Smooth muscle cell (in vitro differentiated cells): ENCODE results near the gene CENPV. TPM values are rescaled to one million over a fixed set of nuclear protein-coding genes. Genes with fewer than 3 reads are reported as not detected.
"Not testable (repeated sequence)": the region's sequence is repeated elsewhere in the genome, so short reads cannot be mapped to it uniquely, and the experiment has no call there.

ENCODE experiments used
- DNase-seq: peaks from one replicate; lab custom pipeline; 2025; ENCODE audit not compliant: unreplicated experiment; lab: John Stamatoyannopoulos, UW
- H2AFZ ChIP-seq: fragments of 200-600 bp; sonication (generic); 2 replicates; pipeline ENCODE4 v1.6.0; 2016; ENCODE audit warnings: antibody characterized with exemption, low read depth, mild to moderate bottlenecking
- H3F3A ChIP-seq: fragments of 200-600 bp; sonication (generic); 2 replicates; pipeline ENCODE4 v1.6.0; 2017; ENCODE audit warnings: antibody characterized with exemption, low read depth
- H3K27ac ChIP-seq: fragments of 200-600 bp; sonication (generic); 2 replicates; pipeline ENCODE4 v1.5.1; 2016; ENCODE audit warnings: low read depth, mild to moderate bottlenecking
- H3K27me3 ChIP-seq: fragments of 200-600 bp; sonication (generic); 2 replicates; pipeline ENCODE4 v1.6.1; 2016; ENCODE audit warnings: low read depth, mild to moderate bottlenecking
- H3K36me3 ChIP-seq: fragments of 200-600 bp; sonication (generic); 2 replicates; pipeline ENCODE4 v1.5.1; 2016; ENCODE audit warnings: low read depth
- H3K4me1 ChIP-seq: fragments of 200-600 bp; sonication (generic); 2 replicates; pipeline ENCODE4 v1.5.1; 2016; ENCODE audit warnings: low read depth
- H3K4me2 ChIP-seq: fragments of 200-600 bp; sonication (generic); 2 replicates; pipeline ENCODE4 v1.6.0; 2016; ENCODE audit warnings: mild to moderate bottlenecking
- H3K4me3 ChIP-seq: fragments of 200-600 bp; sonication (generic); 2 replicates; pipeline ENCODE4 v1.5.1; 2016; ENCODE audit warnings: mild to moderate bottlenecking
- H3K79me2 ChIP-seq: fragments of 200-600 bp; sonication (generic); 2 replicates; pipeline ENCODE4 v1.6.0; 2016; ENCODE audit warnings: low read depth, mild to moderate bottlenecking
- H3K9ac ChIP-seq: fragments of 200-600 bp; sonication (generic); 2 replicates; pipeline ENCODE4 v1.6.0; 2016; ENCODE audit warnings: low read depth
- H3K9me3 ChIP-seq: fragments of 200-600 bp; sonication (generic); replicated peaks from 2 replicates; pipeline ENCODE4 v1.5.1; 2016; ENCODE audit warnings: low read depth
- H4K20me1 ChIP-seq: fragments of 200-600 bp; sonication (generic); 2 replicates; pipeline ENCODE4 v1.6.0; 2016; ENCODE audit warnings: low read depth
- CTCF ChIP-seq: fragments of 200-600 bp; sonication (generic); IDR thresholded peaks from 2 replicates; pipeline ENCODE4 v1.5.1; 2017; ENCODE audit warnings: borderline replicate concordance, mild to moderate bottlenecking, antibody characterized with exemption; ENCODE audit not compliant: insufficient read depth, poor library complexity, severe bottlenecking
- WGBS: methylation state at CpG from one replicate; pipeline ENCODE4 v1.1.7; 2016; ENCODE audit warnings: low lambda C conversion rate; 5-methylcytosine and 5-hydroxymethylcytosine counted together
- polyA plus RNA-seq: library from polyadenylated mRNA; unstranded; fragments of >200 nt; fragmentation: Nextera tagmentation; extraction: Ambion mirVana; gene quantifications from 2 replicates; pipeline ENCODE4 v1.2.1, GENCODE V29; 2016
- total RNA-seq: library from RNA; depleted of rRNA; stranded (reverse); fragments of >200 nt; gene quantifications from 2 replicates; pipeline ENCODE4 v1.2.3, GENCODE V29; 2014

The CENPV gene
- total and polyA plus RNA-seq, 2 experiments from 2014 or later = 17.5 to 44.5 TPM

DNA sequence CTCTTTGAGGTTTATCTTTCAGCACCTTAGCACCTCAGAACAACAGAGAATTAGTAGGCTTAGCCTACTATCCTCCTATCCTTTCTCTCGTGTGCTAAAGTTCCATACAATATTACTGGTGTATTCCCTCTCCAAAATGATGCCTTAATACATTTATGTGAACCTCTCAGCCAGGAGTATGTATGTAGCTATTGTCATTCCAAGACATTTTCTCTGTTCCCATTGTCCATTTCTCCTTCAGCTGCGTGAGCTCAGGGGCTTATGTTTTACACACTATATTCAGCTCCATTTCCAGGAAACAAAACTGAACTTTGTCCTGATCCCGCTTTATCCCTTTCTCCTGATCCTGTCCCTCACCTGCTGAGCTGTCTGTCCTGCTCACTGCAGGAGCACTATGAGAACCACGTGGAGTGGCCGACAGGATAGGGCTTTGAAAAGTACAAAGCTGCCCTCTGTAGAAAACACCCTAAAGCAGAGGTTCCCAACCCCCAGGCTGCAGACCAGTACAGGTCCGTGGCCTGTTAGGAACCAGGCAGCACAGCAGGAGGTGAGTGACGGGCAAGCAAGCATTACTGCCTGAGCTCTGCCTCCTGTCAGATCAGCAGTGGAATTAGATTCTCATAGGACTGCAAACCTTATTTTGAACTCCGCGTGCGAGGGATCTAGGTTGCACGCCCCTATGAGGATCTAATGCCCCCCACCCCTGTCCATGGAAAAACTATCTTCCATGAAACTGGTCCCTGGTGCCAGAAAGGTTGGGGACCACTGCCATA lies 55.7 kb downstream of the CENPV start:
- Histone ChIP-seq H3F3A (peaks cover 9% of the 10 kb centered on the region), H3K4me3 (no peak overlapping the region), H3K4me1 (peaks cover 5% of the 10 kb centered on the region), H3K27ac (no peak overlapping the region), H4K20me1 (no peaks in the 10 kb centered on the region), H3K4me2 (no peak overlapping the region), H3K27me3 (no peaks in the 10 kb centered on the region), H3K36me3 (no peaks in the 10 kb centered on the region), H2AFZ (no peak overlapping the region), H3K79me2 (no peaks in the 10 kb centered on the region), H3K9me3 (no peaks in the 10 kb centered on the region), H3K9ac (no peak overlapping the region)
- DNase-seq = no peak
- WGBS = 86% methylated on average over 11 of the region's 11 CpGs
- no peak for TF ChIP-seq CTCF

DNA sequence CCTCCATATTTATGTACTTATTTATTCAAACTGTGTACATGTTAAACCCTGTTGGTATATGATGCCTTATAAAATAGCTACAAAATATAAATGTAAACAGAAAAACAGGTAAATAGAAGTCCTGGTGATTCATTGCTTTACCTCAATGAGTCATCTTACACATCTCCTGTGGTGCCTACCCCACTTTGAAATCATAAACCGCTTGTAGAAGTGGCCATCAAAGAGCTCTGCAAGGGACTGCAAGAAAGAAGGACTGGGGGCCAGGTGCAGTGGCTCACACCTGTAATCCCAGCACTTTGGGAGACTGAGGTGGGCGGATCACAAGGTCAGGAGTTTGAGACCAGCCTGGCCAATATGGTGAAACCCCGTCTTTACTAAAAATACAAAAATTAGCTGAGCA lies 57.2 kb downstream of the CENPV start:
- not testable (repeated sequence) for H4K20me1 ChIP-seq, H3K79me2 ChIP-seq

GRCh38 chr17:16294560-16294959 lies 58.7 kb downstream of the CENPV start:
- Histone ChIP-seq H3K27ac (no peak overlapping the region), H3K27me3 (no peaks in the 10 kb centered on the region), H3K36me3 (no peaks in the 10 kb centered on the region), H3F3A (no peaks in the 10 kb centered on the region), H4K20me1 (no peaks in the 10 kb centered on the region), H3K79me2 (no peaks in the 10 kb centered on the region), H3K9me3 (no peaks in the 10 kb centered on the region), H3K4me3 (no peak overlapping the region), H3K4me1 (peaks cover 5% of the 10 kb centered on the region), H3K9ac (no peak overlapping the region), H2AFZ (no peak overlapping the region), H3K4me2 (no peak overlapping the region)
- no peak for DNase-seq
- 100% methylated on average over 2 of the region's 2 CpGs for WGBS
- TF ChIP-seq CTCF = no peak

More for the DNA sequence above, 57.2 kb downstream of the CENPV start:
- H3K4me1 ChIP-seq, H2AFZ ChIP-seq, DNase-seq, H3K4me3 ChIP-seq, H3K36me3 ChIP-seq, H3K9me3 ChIP-seq, H3K9ac ChIP-seq, H3K27me3 ChIP-seq, H3K27ac ChIP-seq, H3K4me2 ChIP-seq, H3F3A ChIP-seq: not testable (repeated sequence)
- 89% methylated on average over 3 of the region's 3 CpGs for WGBS

DNA sequence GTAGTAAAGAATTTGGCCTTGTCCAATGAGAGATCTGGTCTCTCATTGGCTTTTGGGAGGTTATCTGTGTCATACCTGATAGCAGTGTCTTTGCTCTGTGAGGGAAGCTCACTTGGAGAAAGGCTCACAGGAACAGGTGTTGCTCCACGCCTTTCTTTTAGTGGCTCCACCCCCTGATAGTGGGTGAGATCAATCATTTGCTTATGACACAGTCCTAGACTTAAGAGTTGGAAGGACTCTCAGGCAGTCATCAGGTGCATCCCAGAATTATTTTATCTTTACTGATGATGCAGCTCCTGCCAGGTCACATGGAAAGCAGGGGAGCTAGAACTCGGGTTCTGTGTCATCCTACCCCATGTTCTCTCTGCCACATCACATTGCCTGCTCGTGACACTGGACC lies 59.3 kb downstream of the CENPV start:
- WGBS = 98% methylated on average over 3 of the region's 3 CpGs
- no peaks in the 10 kb centered on the region for H3K36me3 ChIP-seq
- H2AFZ ChIP-seq = no peak overlapping the region
- no peak overlapping the region for H3K9ac ChIP-seq
- H3K9me3 ChIP-seq = no peaks in the 10 kb centered on the region
- H3K27me3 ChIP-seq = no peaks in the 10 kb centered on the region
- no peak overlapping the region for H3K4me3 ChIP-seq
- no peak overlapping the region for H3K27ac ChIP-seq
- H3K4me2 ChIP-seq = no peak overlapping the region
- DNase-seq = no peak
- peaks cover 5% of the 10 kb centered on the region for H3K4me1 ChIP-seq
- H3K79me2 ChIP-seq = no peaks in the 10 kb centered on the region
- peaks cover under 1% of the 10 kb centered on the region for H3F3A ChIP-seq
- no peak for TF ChIP-seq CTCF
- no peaks in the 10 kb centered on the region for H4K20me1 ChIP-seq

Other genes starting within 250 kb of the CENPV start
- 87.9 and 119 TPM in 2 replicates for gene NCOR1, start 137.9 kb downstream of the CENPV start, total RNA-seq
- 79.1 and 105 TPM in 2 replicates for gene NCOR1, start 137.9 kb downstream of the CENPV start, polyA plus RNA-seq
- gene PIGL, start 136.3 kb downstream of the CENPV start, total RNA-seq = 33.5 and 56.0 TPM in 2 replicates
- gene PIGL, start 136.3 kb downstream of the CENPV start, polyA plus RNA-seq = 20.2 and 30.1 TPM in 2 replicates
- 1,100 and 1,184 TPM in 2 replicates for gene UBB, start 27.6 kb upstream of the CENPV start, total RNA-seq
- 2,038 and 2,323 TPM in 2 replicates for gene UBB, start 27.6 kb upstream of the CENPV start, polyA plus RNA-seq
- 51.4 and 58.0 TPM in 2 replicates for gene TRPV2, start 62.1 kb upstream of the CENPV start, total RNA-seq
- 65.6 and 92.9 TPM in 2 replicates for gene TRPV2, start 62.1 kb upstream of the CENPV start, polyA plus RNA-seq
- 0.76 and 2.7 TPM in 2 replicates for gene LRRC75A, start 138.7 kb upstream of the CENPV start, total RNA-seq
- 0.70 and 2.2 TPM in 2 replicates for gene LRRC75A, start 138.7 kb upstream of the CENPV start, polyA plus RNA-seq
- gene ZNF287, start 215.7 kb upstream of the CENPV start, total RNA-seq = 12.2 and 17.7 TPM in 2 replicates
- gene ZNF287, start 215.7 kb upstream of the CENPV start, polyA plus RNA-seq = 24.6 and 25.8 TPM in 2 replicates